ENCODE measurements around the gene KNL1.

GRCh38 chr15:40695469-40695890, 101.4 kb downstream of the KNL1 start:
- TF ChIP-seq RAD21 (IDR thresholded peaks at IDR 0.05) (no peak), CTCF (IDR thresholded peaks at IDR 0.05; ENCODE audit: low read depth, low read length, missing input control) (no peak), HNF4A (conservative IDR thresholded peaks at IDR 0.05) (no peak), MAX (IDR thresholded peaks at IDR 0.05) (no peak), ZBTB33 (IDR thresholded peaks at IDR 0.05) (no peak), HNF4G (IDR thresholded peaks at IDR 0.05) (no peak), REST (IDR thresholded peaks at IDR 0.05) (no peak), SP1 (IDR thresholded peaks at IDR 0.05) (no peak), TAF1 (conservative IDR thresholded peaks at IDR 0.05) (no peak), RXRA (IDR thresholded peaks at IDR 0.05) (no peak)
